Hematopoietic multipotent progenitor cell treated with erythropoietin and hydrocortisone succinate and interleukin-3 and kit ligand, for 4 days (in vitro differentiated cells): ENCODE data around the gene FADS1.
A peak's percentile ranks its signal among the peaks of the same experiment; 100 is the strongest.

Experiments
- DNase-seq: peaks from one replicate; pipeline ENCODE4 v3.0.0-alpha.2; 2015

FADS1 gene

DNA sequence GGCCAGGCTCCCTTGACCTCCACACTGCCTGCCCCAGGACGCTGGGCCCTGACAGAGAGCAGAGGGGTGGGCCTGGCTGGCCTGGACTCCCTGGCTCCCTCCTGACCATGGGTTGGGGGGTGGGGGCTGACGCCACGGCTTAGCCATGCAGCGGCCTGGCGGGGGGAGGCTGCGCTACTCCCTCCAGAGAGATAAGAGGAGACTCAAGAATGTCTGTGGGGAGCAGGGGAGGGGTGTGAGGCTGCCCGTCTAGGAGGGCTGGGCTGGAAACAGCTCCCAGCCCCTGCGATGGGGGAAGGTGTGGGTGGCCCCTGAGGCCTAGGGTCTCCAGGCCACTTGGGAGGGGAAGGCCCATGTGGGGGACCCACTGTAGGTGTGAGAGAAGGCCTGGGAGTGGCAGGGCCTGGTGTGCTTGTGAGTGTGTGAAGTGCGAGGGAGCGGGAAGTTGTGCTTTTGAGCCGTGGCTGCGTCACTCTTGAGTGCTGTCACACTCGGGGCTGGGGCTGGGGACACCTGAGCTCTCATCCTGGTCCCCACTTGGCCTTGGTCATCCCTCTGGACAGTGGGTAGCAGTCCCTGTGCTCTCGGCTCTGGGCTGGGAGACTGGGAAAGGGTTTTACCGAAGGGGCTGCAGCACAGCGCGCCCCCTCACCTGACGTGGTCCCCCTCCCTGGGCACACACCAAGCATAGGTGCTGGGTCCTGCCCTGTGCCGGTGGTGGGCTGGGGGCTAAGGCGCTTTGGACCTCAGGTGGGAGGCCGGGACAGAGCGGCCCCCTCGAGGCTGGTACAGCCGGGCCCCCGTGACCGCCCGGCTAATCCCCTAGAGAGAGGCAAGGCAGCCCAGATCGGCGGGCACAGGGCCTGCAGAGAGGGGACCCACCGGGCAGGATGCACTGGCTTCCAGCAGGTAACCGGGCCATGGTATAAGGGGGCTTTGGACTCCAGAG lies 62.0 kb downstream of the FADS1 start:
- DNase-seq: peak; percentile 53

DNA sequence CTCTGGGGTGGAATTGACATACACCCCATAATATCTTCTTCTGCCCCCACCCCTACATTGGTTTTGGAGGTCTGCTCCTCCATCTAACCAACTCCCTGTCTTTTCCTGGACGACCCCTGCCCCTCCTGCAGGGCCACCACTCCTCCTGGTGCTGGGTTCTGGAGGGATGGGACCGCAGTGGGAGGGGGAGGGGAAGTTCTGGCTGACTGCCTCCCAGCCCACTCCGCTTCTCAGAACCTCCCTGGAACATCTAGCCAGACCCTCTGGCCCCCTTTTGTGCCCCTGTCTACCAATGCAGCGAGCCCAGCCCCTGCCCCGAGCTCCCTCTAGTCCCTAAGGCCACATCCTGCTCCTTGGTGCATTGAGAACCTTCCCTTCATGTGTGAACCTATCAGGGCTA lies 63.1 kb downstream of the FADS1 start:
- no peak for DNase-seq

DNA sequence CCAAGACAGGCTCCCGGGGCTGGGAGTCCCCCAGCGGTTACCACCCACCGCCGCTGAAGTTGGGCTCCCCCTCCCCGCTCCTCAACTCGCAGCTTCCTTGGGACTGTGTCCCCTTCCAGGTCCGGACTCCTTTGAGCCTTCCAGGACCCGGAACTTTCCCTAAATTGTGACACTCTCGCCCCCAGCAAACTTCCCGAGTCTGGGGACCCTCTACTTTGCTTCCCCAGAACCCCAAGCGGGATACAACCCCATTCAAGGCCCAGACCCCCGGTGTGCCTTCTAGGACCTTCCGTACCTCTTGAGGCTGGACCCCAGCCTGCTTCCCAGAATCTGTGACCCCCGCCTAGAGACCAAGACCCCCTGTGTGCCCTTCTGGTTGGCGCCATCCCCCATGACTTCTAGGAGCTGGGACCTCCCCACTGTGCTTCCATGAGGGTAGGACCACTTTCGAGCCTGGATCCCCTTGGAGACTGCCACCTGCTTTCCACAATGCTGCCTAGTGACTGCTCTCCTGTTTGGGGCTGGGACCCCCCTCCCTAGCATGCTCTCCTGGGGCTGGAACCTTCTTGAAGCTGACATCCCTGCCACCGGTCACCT lies 63.8 kb downstream of the FADS1 start:
- no peak for DNase-seq

GRCh38 chr11:61752117-61752924 lies 64.5 kb downstream of the FADS1 start, which contains the start of gene MYRF:
MYRF (plus strand) TSS chr11:61752636; CDS start chr11:61752745, 109 bp downstream.
- peak; percentile 71 for DNase-seq

DNA sequence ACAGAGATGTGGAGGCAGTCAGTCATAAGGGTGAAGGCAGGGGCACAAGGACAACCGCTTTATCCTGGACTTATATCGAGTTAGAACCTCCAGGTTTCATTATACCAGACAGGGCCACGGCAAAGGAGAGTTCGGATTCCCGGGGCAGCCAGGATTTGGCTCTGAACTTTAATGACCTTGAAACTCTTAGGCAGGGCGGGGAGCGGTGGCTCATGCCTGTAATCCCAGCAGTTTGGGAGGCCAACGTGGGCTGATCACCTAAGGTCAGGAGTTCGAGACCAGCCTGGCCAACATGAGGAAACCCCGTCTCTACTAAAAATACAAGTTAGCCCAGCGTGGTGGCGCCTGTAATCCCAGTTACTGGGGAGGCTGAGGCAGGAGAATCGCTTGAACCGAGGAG lies 65.4 kb downstream of the FADS1 start:
- no peak for DNase-seq

DNA sequence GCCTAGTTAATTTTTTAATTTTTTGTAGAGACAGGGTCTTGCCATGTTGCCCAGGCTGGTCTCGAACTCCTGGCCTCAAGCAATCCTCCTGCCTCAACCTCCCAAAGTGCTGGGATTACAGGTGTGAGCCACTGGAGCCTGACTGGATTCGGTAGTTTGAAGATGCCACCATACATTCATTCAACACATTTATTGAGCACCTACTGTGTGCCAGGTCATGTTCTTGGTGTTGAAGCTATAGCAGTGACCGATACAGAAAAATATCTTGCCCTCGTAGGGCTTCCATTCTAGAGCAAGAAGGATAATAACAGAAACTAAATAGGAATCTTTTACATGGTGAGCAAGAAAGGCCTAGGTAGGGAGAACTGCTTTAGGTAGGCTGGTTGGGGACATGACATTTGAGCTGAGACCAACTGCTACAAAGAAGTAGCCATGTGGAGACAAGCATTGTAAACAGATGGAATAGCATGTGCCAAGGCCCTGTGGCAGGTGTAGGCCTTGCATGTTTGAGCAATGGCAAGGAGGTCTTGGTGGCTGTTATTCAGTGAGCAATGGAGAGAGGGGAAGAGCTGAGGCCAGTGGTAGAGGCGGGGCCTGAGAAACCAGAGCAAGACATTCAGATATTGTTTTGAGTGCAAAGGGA lies 66.1 kb downstream of the FADS1 start:
- no peak for DNase-seq
